DMS153 treated with DMSO at 0.1 percent for 48 hours (cell line): ENCODE measurements around the gene DUSP6.
A peak's percentile ranks its signal among the peaks of the same experiment; 100 is the strongest.

Source experiments
- DNase-seq: peaks from one replicate; lab custom pipeline; 2025; ENCODE audit not compliant: unreplicated experiment; lab: John Stamatoyannopoulos, UW

Gene DUSP6, protein sequence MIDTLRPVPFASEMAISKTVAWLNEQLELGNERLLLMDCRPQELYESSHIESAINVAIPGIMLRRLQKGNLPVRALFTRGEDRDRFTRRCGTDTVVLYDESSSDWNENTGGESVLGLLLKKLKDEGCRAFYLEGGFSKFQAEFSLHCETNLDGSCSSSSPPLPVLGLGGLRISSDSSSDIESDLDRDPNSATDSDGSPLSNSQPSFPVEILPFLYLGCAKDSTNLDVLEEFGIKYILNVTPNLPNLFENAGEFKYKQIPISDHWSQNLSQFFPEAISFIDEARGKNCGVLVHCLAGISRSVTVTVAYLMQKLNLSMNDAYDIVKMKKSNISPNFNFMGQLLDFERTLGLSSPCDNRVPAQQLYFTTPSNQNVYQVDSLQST

DNA sequence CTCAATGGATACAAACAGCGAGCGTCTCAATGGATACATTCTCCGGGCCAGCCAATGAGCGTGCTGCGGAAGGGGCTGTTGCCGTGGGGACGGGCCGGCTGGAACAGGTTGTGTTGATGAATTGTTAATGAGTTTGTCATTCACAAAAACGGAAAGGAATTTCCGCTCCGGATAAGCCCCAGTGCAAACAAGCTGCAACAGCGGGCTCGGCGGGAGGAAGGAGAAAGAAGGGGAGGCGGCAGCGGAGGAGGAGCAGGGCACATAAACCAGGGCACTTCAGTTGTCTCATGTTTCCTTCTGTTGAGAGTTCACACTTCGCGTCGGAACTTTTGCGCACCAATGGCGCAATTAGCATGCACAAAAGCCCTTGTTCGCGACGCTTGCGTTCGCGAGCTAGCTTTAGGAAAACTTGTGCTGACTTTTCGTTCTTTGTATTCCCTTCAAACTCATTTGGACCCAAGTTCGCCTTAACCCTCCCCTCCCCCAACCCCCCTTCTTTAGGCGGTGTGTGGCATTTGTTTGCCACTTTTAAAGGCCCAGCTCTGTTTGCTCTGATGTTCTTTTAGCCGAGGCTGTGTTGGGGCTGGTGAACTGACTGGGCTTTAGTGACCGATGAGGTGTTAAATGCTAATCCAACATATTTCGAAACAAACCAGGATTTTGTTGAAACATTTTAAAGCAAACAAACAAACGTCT lies at the start of gene DUSP6:
DUSP6 (minus strand) TSS at position 10 of the 696 bp plus-strand sequence. CDS start 462 bp downstream, outside the sequence.
- DNase-seq: peak; percentile 92

DNA sequence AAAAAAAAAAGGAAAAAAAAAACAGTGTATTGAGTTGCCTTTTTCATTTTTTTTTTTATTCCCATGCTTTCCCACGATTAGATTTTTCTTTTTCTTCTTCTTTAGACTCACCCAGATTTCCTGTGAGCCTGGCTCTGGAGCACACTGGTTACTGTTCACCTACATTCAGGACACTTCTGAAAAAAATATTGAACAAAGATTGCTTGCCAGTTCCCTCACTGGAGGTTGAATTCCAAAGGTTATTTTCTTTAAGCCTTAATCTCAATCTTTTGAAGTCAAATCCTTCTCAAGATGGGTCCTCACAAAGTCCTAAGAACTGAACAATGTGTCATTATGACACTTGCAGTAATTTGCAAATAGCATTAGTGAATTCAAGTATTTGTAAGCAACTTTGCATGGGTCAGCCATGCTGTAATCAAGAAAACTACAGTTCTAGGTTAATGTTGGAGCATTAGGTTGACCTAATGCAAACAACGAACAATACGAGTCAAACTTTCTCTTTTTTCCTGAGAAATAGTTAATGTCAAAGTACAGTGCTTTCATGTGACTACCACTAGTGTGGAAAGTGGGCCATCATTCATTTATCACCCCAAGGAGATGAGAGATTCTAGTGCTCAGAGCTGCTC lies 49.2 kb upstream of the DUSP6 start:
- DNase-seq: no peak

DNA sequence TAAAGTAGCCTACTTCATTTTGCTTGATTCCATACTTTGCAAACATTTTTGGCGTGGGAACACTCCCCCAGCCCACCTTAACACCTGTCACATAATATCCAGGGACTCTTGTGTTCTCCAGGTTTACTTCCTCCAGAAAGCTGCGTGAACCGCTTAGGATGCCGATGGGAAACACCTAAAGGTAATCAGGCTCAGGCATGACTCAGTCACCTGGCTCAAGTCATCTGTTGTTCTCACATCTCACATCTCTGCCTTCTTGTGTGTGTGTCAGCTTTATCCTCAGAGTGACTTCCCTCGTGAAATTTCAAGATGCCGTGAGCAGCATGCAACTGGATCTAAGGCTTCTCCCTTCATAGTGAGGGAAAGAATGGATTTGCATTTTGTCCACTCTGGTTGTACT lies 48.1 kb upstream of the DUSP6 start:
- DNase-seq: no peak

DNA sequence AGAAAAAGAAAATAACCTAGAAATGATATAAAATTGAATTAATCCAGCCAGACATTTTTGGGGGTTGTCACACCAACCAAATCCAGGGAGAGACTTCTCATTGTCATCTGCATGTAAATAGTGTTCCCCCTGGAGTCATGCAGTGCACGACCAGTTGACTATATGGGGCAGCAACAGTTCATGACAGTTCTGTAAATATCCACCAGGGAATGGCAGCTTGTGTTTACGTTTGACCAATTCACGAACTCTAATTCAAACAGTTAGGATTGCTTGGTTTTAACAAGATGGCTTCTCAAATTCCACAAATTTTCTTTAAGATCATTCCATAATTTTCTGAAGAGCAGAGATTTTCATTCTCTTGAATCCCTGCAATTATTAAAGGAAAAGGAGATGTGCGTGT lies 43.4 kb upstream of the DUSP6 start:
- no peak for DNase-seq

DNA sequence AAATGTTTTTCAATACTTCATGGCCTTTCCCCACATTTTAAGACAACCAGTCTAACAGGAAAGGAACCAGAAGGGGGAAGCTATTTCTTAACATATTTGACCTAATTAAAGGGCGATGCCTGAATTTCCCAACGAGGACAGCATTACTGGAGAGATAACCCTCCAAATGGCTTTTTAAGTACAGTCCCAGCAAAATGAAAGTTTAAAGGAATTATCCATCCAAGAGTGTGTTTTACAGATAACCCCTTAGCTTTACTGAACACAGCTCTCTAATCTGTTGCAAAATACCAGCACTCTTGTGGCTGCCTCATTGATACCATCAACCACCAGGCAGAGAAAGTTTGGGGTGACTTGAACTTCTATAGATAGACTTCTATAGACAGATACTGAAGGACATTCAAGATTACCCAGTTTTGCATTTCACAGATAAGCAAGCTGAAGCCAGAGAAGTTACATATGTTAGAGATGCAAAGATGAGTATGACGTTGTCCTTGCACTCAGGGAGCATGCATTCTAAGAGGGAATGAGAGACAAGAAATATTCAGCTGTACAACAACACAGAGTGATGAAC lies 41.3 kb upstream of the DUSP6 start:
- DNase-seq: no peak

DNA sequence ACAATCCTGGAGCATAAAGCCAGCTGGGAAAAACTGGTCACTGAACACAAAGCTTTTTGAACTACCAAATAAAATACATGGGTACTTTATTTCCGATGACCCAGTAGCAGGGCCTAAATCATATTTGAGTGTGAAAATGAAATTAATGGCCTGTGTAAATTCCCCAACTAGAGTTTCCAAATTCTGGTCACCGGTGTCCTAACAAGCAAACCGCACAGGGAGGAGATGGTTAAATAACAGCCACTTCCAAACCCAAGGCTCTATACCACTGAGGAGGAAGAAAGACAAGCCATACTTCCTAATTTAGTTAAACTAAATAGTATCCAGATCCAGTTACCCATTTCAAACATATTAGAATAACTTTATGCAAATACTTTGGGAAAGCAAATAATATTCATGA lies 40.1 kb upstream of the DUSP6 start:
- DNase-seq: no peak

DNA sequence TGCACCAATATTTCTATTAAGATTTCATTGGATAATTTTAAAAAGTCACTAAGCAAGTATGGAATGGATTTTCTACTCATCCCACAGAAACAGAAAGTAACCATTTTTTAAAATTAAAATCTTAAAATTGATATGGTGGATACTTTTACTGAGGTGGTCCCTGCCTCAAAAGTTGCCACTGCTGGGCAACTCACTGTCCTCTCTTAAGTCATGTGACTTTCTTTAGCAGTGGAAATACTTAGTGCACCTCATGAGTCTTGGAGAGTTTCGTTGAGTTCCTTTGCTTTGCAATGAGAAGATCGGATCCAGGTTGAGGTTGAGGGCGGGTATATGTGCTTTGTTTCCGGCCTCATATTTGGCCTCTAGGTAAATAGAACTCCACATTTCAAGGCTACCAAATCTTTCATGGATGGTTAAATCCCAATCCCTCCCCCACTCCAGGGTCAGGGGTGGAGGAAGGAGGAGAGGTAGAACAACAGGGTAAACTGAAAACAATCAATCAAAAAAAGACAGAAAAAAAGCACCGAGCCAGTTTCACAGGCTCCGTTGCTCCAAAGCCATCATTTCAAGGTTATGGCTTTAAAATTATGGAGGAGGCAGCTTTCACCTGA lies 39.5 kb upstream of the DUSP6 start:
- no peak for DNase-seq

DNA sequence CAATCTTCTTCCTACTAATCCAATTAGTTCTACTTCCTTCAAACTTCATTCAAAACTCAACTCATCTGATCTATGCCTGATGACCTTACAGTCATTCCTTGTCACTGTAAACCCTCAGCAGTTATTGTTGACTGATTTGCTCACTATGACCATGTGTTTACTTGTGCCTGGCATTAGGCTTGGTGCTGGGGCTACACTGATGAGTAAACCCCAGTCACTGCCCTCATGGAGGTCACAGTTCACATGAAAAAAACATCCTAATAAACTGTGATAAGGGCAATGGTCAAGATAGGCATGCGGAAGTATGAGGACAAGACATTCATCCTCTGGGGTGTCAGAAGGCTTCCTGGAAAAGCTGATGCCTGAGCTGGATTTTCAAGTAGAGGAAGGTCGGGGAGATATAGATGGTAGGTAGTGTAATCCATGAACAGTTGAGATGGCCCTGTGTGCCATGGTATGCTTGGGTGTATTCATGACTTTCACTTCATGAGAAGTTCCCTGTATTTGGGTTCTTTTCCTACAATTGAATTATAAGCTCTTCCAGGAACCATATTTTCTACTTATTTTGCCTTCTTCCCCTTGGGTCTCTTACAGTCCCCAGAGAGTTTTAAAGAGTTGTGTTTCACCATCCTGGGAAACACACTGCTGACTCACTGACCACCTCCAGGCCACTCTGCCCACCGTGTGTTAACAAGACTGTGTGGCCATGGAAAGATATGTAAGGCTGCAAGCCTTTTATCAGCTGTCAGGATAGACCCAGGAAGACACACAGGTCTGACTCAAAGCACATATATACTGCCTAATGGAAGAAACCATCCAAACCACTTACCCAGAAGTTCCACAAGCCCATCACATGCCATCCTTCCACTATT lies 38.7 kb upstream of the DUSP6 start:
- no peak for DNase-seq

DNA sequence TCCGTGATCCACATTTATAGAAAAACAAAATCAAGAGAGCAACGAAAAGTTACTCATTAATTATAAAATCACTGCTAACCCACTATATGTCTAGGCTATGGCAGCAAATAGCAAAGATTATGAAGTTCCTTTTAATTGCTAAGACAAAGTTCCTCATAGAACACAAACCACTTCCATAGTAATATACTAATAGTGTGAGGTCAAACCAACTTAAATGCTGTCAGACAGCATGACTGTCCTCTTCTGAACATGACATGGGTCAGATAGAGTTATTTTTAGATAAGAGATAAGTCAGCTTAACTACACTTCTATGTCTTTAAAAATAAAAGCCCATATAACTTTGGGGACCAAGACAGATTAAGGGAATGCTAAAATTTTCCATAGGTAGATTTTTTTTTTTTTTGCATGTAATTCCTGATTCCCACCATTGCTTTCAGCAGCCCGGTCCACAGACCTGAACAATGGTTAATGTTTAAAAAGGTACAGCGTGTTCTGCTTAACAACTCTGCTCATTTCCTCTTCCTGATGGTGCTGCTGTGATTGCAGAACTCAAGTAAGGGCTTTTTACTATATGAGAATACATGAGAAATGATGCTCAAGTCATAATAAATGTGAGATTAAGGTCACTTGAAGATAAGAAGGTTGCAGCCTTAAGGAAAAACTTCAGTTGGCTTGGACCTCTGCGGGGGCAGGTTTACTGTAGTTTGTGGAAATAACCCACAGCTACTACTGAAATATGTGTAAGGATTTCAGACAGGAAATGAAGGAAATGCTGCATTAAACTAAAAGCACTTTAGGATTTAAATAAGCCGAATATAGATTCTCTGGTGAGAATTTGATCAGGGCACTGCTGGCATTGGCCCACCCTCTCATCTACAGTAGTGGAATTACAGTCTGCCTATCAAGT lies 37.7 kb upstream of the DUSP6 start:
- DNase-seq: no peak

DNA sequence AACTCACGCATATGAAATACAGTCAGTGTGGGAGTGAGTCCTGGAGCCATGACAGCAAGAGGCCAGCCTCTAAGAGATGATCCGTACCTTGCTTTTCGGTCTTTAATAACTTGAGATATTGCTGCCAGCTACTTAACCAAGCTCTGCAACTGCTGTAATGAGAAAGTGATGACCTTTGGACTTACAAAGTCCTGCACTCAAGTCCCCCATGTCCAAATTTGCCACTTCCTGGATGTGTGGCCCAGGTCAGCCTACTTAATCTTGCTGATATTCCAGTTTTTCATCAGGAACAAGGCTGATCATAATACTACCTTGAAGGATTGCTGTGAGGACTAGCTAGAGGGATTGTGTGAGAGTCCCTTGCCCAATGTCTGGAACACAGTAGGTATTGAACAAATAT lies 33.8 kb upstream of the DUSP6 start:
- no peak for DNase-seq

DNA sequence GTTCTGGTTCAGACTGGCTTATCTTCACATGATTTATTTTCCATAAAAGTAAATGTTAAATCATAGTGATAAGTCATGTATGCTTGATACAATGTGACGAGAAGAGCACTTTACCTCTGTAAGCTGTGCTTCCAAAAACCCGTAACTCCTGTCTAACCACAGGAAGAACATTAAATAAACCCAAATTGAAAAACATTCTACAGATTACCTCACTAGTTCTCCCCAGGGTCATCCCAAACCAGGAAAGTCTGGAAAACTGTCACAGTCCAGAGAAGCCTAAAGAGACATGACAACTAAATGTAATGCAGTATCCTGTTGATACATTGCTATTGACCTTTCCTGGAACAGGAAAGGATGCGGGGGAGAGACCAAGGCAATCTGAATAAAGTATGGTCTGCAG lies 32.5 kb upstream of the DUSP6 start:
- DNase-seq: no peak

DNA sequence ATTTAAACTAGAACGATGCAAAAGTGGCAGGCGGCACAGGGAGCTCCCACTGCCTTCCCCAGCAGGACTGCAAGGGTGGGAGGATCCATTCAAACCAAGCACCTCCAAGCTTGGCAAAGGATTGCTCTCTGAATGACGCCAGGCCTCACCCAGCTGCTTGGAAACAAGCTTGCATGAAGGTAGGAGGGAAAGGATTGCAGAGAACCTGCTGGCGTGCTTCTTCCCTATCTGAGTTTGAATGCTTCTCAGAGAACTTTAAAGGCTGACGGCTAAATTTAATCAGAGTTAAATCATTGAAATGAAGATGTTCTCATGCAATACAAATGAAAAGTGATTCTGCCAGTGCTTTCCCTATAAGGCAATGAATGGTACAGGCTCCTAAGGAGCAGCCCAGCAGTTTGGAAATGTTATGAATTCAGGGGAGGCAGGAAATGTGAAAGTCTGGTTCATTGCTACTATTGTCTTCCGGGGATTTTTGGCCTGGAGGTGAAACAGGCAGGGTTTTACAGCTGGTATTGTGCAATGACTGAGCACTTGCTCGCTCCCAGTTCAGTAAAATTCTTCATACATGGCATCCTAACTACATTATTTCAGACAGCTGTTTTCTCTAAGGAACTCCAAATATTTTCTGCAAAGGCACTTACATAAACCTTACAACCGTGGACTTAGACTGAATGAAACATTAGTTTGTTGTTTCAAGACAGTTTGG lies 31.9 kb upstream of the DUSP6 start:
- DNase-seq: no peak

DNA sequence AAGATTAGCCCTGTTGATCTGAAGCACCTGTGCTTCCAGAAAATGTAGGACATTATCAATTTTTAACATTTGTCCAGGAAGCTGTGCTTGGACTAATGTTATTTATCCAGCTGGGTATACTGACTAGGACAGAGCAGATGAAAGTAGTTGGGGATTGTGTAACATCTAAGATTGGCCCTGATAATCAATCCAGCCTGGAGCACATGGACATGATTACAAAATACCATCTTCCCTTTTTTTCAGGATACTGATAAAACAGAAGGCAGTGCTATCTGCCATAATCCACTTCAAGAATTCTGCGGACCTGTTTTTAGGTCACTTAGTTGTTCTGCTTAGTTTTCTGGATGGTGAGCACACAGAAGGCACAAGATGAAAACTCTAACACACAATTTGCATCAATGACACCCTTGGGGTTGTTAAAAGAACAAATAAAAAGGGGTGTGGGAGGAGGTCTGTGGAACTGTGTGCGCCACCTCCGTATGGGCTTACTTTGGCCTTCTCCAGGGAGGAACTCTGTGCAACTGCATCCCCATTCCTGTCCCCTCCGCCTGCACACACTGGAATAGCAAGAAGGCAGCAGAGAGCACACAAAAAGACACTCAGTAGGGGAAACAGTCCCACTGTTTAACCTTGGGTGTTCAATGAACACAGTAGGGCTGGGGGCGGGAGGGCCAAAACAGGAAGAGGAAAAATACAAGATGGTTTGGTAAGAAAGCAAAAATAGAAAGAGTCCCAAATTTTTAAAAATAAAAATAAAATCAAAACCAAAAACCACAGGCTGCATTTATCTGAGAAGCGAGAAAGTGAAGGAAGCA lies 31.1 kb upstream of the DUSP6 start:
- DNase-seq: no peak

DNA sequence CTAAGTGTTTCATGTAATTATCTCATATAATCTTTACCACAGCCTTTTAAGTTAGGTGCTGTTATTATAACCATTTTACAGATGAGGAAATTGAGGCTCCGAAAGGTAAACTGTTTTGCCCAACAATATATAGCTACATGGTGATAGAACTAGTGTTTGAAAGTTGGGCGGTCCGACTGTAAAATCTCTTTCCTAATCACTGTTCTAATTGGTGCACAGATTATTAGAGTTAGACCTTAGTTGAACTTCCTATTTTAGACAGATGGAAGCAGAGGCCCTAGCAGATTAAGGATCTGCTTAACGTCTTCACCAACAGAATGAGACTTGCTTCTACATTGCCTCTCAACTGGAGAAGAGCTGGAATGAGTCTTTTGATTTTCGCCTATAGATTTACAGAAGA lies 30.0 kb upstream of the DUSP6 start:
- DNase-seq: no peak

DNA sequence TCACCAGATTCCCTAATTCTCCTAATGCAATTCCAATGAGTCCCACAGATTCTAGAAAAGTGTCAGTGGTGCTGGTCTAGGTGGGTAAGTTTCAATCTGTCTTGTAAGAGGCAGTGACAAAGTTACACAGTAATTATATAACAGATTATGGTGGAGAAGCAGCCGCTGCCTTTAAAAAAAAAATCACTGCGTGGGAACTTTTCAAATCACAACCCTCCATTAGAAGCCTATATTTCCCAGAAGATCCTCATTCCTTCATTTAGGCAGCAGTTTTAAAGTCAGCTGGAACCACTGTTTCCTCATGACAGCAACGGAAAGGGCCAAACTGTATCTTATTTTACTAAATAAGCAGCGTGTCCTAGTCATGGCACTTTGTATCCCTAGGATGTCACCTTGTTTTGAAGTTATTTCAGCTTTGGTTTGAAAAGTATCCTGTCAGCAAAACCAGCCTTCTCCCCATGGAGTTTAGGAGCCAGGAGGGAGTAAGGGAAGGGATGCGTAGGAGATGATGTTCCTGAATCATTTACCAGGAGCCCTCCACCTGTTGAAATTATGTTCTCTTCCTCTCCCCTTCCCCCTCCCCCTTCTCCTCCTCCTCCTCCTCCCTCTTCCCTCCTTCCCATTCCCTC lies 27.7 kb upstream of the DUSP6 start:
- DNase-seq: no peak

DNA sequence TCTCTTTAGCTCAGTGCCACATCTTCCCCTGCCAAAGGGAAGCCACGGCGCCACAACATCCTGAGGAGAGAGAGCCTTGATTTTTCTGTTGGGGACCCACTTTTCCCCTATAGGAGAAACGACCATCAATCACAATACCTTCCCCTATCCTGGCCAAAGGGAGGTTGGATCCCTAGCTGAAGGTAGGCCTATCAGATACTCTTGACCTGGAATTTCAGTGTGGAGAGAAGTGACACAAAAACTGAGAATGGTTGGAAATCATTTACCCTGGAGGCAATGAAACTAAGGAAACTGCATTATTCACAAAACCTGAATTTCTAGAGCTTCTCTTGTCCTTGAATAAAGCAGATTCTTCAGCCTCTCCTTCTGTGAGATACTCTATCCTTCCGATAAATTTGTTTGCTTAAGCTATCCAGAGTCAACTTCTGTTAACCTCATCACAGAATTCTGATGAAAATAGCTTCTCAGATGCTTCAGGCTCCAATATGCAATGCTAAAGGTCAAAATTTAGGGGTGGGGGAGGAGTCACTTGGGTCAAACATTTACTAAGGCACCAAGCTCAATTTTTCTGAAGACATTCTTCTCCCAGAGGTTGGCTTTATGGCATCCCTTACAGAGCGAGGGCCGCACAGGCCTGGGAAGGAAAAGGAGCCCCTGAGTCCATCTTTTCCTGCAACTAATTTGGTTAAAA lies 27.0 kb upstream of the DUSP6 start:
- DNase-seq: no peak

DNA sequence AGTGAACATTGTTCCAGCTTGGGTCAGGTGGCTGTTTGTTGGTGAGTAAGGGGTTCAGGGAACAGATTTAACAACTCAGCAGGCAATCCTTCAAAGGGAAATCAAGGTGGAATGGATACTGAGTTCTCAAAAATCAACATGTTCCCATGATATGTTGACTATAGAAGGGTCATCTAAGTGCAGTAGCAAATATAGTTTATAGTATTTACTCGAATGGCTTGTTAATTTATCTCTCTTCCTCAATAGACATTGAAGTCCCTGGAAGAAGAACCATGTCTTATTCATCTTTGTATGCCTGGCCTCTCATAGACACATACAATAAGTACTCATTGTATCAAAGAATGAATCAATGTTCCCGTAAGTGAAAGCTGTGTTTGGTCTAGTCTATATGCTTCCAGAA lies 24.5 kb upstream of the DUSP6 start:
- no peak for DNase-seq
